IPS-NIHi7 (cell line): ENCODE measurements around the gene DMWD.

ENCODE experiments used
- DNase-seq: peaks from one replicate; pipeline ENCODE4 v3.0.0; 2012; ENCODE audit warnings: mixed read lengths; ENCODE audit errors: extremely low spot score

The DMWD gene

GRCh38 chr19:45786533-45786894 lies 6.1 kb downstream of the DMWD start:
- DNase-seq, result no peak

GRCh38 chr19:45785781-45786532 lies 6.7 kb downstream of the DMWD start:
- DNase-seq, result no peak

GRCh38 chr19:45785097-45785496 lies 7.5 kb downstream of the DMWD start:
- no peak for DNase-seq

- no peak for DNase-seq
Observed at GRCh38 chr19:45784096-45784495, 8.5 kb downstream of the DMWD start.

- no peak for DNase-seq
Observed at GRCh38 chr19:45782820-45783785, 9.5 kb downstream of the DMWD start.

GRCh38 chr19:45782162-45782691 lies 10.4 kb downstream of the DMWD start, which contains the start of gene DMPK:
TSS of gene DMPK (minus strand) at chr19:45782490. CDS start at chr19:45782352, 138 bp downstream.
- no peak for DNase-seq

- DNase-seq, result no peak
Observed at GRCh38 chr19:45781214-45782161, 11.2 kb downstream of the DMWD start.

- DNase-seq, result no peak
Observed at GRCh38 chr19:45780448-45781213, 12.0 kb downstream of the DMWD start.

DNA sequence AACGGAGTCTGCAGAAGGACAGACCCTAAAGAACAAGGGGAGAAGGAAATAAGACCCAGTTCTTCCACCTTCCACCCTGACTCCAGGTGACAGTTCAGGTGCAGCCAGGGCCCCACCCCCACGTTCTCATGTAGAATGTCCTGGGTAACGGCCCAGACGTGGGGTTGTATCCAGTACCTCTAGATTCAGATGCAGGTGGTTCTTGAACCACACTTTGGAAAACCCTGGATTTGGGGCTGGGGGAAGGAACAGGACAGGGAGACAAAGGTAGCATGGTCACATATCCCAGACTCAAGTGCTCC lies 12.5 kb downstream of the DMWD start:
- DNase-seq, result no peak

DNA sequence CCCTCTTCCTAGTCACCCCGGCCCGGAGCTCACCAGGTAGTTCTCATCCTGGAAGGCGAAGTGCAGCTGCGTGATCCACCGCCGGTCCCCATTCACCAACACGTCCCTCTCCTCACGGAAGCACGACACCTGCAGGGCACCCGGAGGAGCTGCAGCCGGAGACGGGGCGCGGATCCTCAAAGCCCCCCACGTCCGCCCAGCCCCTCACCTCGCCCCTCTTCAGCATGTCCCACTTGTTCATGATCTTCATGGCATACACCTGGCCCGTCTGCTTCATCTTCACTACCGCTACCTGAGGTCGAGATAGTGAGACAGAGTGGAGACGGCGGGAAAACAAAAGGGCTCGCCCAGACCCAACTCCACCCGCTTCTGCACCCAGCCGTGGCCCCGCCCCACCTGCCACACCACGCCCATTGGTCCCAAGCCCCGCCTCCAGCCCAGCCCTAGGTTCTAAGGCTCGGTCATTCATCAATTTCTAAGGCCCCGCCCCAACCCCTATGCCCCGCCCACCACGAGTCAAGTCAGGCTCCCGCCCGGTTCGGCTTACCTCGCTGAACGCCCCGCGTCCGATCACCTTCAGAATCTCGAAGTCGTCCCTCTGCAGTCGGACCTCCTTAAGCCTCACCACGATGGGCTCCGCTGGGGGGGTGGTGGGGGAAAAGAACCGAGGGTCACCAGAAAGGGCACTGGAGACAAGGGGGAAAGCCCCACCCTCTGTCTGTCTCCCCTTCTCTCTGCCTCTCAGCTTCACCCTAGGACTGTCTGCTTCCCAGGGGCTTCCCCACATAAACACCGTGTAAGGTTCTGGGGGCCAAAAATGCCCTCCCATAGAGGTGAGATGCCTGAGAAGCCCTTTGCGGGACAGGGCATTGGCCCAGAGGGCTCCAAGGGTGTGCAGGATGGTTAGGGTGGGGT lies 13.2 kb downstream of the DMWD start:
- DNase-seq, result peak; percentile 95

GRCh38 chr19:45778010-45778661 lies 14.5 kb downstream of the DMWD start:
- no peak for DNase-seq

- no peak for DNase-seq
Observed at GRCh38 chr19:45777395-45777961, 15.2 kb downstream of the DMWD start.

GRCh38 chr19:45774765-45775164 lies 17.9 kb downstream of the DMWD start:
- peak; percentile 70 for DNase-seq

- DNase-seq, result no peak
Observed at GRCh38 chr19:45773384-45773783, 19.3 kb downstream of the DMWD start.

- DNase-seq, result no peak
Observed at GRCh38 chr19:45772912-45773311, 19.7 kb downstream of the DMWD start.

GRCh38 chr19:45772130-45772840 lies 20.4 kb downstream of the DMWD start:
- DNase-seq, result no peak

DNA sequence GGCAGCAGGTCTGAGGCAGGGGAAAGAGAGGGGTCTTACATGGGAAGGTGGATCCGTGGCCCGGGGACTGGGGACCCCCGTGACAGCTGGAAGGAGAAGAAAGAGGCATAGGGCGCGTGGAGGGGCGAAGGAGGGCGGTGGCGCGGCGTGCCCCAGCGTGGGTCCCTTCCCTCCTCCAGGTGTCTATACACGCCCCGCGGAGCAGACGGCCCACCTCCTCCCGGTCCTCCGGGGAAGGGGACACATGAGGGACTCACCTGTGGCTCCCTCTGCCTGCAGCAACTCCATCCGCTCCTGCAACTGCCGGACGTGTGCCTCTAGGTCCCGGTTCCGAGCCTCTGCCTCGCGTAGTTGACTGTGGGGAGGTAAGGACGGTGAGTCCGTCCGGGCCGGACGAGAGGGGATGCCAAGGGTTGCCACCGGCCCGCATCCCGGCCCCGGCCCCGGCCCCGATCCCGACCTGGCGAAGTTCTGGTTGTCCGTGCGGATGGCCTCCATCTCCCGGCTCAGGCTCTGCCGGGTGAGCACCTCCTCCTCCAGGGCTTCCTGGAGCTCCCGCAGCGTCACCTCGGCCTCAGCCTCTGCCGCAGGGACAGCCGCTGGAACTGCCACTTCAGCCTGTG lies 21.2 kb downstream of the DMWD start:
- DNase-seq, result no peak
